ENCODE results near the gene CABP7. TPM values are rescaled to one million over a fixed set of nuclear protein-coding genes. Genes with fewer than 3 reads are reported as not detected.

The CABP7 gene
- total and polyA plus RNA-seq, 2 donors (not counting 1 experiment from before 2014, with no cell fraction given): 0.03 TPM; not detected in 1

GRCh38 chr22:29710193-29710592 lies 9.6 kb upstream of the CABP7 start:
- Histone ChIP-seq H2AFZ (ENCODE audit: insufficient read depth, low read depth, low read length, poor library complexity, severe bottlenecking) (no peak overlapping the region), H3K4me1 (ENCODE audit: control insufficient read depth in 2 of 2, insufficient read depth in 2 of 2, low read length in 2 of 2) (no peaks in the 10 kb centered on the region), H3K27ac (ENCODE audit: low read length in 2 of 2) (no peak overlapping the region), H3K79me2 (ENCODE audit: control insufficient read depth, insufficient read depth, low read length) (no peaks in the 10 kb centered on the region), H3K9me3 (ENCODE audit: control extremely low read depth in 1 of 3, control insufficient read depth in 2 of 3, insufficient read depth in 1 of 3, low read length in 2 of 3) (no peaks in the 10 kb centered on the region), H3K4me2 (replicated peaks; ENCODE audit: low read depth, low read length, poor library complexity, severe bottlenecking) (no peak overlapping the region), H3K4me3 (ENCODE audit: control extremely low read depth in 1 of 5, extremely low read depth in 1 of 5, insufficient read depth in 1 of 5, low read depth in 2 of 5, low read length in 4 of 5) (no peak overlapping the region), H3K27me3 (replicated peaks in 1 of 4; ENCODE audit: control extremely low read depth in 1 of 4, control insufficient read depth in 3 of 4, insufficient read depth in 4 of 4, low read length in 3 of 4) (peaks cover 0 to 5% (median 0%) of the 10 kb centered on the region in 4 experiments), H3K9ac (ENCODE audit: low read length) (no peak overlapping the region), H3K36me3 (replicated peaks in 1 of 2; ENCODE audit: control extremely low read depth in 1 of 2, control insufficient read depth in 1 of 2, extremely low read depth in 1 of 2, insufficient read depth in 2 of 2, low read length in 1 of 2) (no peaks in the 10 kb centered on the region), H4K20me1 (ENCODE audit: control insufficient read depth, insufficient read depth, low read length, poor library complexity, severe bottlenecking) (no peaks in the 10 kb centered on the region)
- TF ChIP-seq EZH2 (IDR thresholded peaks at IDR 0.05; ENCODE audit: borderline replicate concordance, insufficient read depth, low read depth, low read length, poor library complexity, severe bottlenecking) (no peak), CTCF (IDR thresholded peaks at IDR 0.05) (no peak)
- DNase-seq: no peak
- intact Hi-C loops (cut with micrococcal nuclease): no loop called here
- POLR2A ChIA-PET: no interaction called here
- Mint-ChIP-seq H3K4me1 (no peaks in the 10 kb centered on the region), H3K27ac (no peak overlapping the region), H3K9me3 (ENCODE audit: insufficient read depth) (no peaks in the 10 kb centered on the region), H3K4me3 (no peak overlapping the region), H3K27me3 (peaks cover 15% of the 10 kb centered on the region)
- CTCF ChIA-PET: no interaction called here
- ATAC-seq (ENCODE audit: low read depth): no peak
- WGBS (ENCODE audit: insufficient coverage): 87% methylated on average over 11 of the region's 15 CpGs

DNA sequence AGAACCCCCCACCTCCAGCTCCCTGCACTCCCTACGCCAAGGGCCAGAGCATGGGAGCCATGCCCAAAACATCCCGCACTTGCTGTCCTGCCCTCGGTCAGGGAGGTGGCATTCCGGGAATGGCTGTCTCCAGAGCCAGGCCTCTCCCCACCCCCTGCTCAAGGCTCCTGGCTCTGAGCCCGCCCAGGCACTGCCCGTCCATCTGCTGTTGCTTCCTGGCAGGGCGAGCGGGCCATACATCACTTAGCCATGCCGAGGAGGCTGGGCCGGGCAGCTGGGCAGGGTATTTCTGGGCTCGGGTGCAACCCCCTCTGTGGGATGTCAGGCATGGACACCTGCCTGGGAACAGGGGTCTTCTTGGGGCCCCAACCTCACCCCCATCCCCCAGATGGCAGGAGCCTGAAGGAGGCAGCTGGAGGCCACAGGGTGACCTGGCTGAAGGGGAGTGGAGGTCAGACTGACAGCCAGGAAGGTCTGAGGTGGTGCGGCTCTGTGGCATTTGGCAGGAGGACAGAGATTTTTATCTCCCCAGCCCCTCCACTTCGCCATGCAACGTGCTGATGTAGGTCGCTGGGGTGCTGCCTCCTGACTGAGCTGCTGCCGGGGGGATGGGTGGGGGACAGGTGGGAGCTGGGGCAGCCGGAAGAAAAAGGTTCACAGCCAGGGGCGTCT lies 8.7 kb upstream of the CABP7 start:
- Histone ChIP-seq H3K27ac (ENCODE audit: low read length in 2 of 2) (no peak overlapping the region), H3K9ac (ENCODE audit: low read length) (no peak overlapping the region), H2AFZ (ENCODE audit: insufficient read depth, low read depth, low read length, poor library complexity, severe bottlenecking) (no peak overlapping the region), H3K4me2 (replicated peaks; ENCODE audit: low read depth, low read length, poor library complexity, severe bottlenecking) (no peak overlapping the region), H3K27me3 (replicated peaks in 1 of 4; ENCODE audit: control extremely low read depth in 1 of 4, control insufficient read depth in 3 of 4, insufficient read depth in 4 of 4, low read length in 3 of 4) (peaks cover 0 to 11% (median 0%) of the 10 kb centered on the region in 4 experiments), H3K4me1 (ENCODE audit: control insufficient read depth in 2 of 2, insufficient read depth in 2 of 2, low read length in 2 of 2) (no peaks in the 10 kb centered on the region), H3K4me3 (ENCODE audit: control extremely low read depth in 1 of 5, extremely low read depth in 1 of 5, insufficient read depth in 1 of 5, low read depth in 2 of 5, low read length in 4 of 5) (no peak overlapping the region), H4K20me1 (ENCODE audit: control insufficient read depth, insufficient read depth, low read length, poor library complexity, severe bottlenecking) (no peaks in the 10 kb centered on the region), H3K9me3 (ENCODE audit: control extremely low read depth in 1 of 3, control insufficient read depth in 2 of 3, insufficient read depth in 1 of 3, low read length in 2 of 3) (no peaks in the 10 kb centered on the region), H3K79me2 (ENCODE audit: control insufficient read depth, insufficient read depth, low read length) (no peaks in the 10 kb centered on the region), H3K36me3 (replicated peaks in 1 of 2; ENCODE audit: control extremely low read depth in 1 of 2, control insufficient read depth in 1 of 2, extremely low read depth in 1 of 2, insufficient read depth in 2 of 2, low read length in 1 of 2) (no peaks in the 10 kb centered on the region)
- peaks cover 16% of the 10 kb centered on the region for H3K27me3 Mint-ChIP-seq
- H3K4me3 Mint-ChIP-seq: no peak overlapping the region
- no peaks in the 10 kb centered on the region for H3K4me1 Mint-ChIP-seq
- ATAC-seq (ENCODE audit: low read depth): no peak
- H3K27ac Mint-ChIP-seq: no peak overlapping the region
- CTCF ChIA-PET: no interaction called here
- intact Hi-C loops (cut with micrococcal nuclease): no loop called here
- H3K9me3 Mint-ChIP-seq (ENCODE audit: insufficient read depth): no peaks in the 10 kb centered on the region
- TF ChIP-seq EZH2 (IDR thresholded peaks at IDR 0.05; ENCODE audit: borderline replicate concordance, insufficient read depth, low read depth, low read length, poor library complexity, severe bottlenecking) (no peak), CTCF (IDR thresholded peaks at IDR 0.05) (no peak)
- 73% methylated on average over 13 of the region's 18 CpGs for WGBS (ENCODE audit: insufficient coverage)
- POLR2A ChIA-PET: no interaction called here
- no peak for DNase-seq
